Stimulated activated CD4-positive, alpha-beta T cell treated with anti-CD3 and anti-CD28 coated beads, Interleukin-2, amount 100 ng/mL, for 24 hours (primary cell): Measurements from ENCODE around the gene ACTR1A.
A peak's percentile ranks its signal among the peaks of the same experiment; 100 is the strongest.
"Not testable (repeated sequence)": the region's sequence is repeated elsewhere in the genome, so short reads cannot be mapped to it uniquely, and the experiment has no call there.

Experiments used
- DNase-seq, 2 donors: peaks; one replicate each; pipeline ENCODE4 v3.0.0-alpha.2; 2020

Gene ACTR1A

DNA sequence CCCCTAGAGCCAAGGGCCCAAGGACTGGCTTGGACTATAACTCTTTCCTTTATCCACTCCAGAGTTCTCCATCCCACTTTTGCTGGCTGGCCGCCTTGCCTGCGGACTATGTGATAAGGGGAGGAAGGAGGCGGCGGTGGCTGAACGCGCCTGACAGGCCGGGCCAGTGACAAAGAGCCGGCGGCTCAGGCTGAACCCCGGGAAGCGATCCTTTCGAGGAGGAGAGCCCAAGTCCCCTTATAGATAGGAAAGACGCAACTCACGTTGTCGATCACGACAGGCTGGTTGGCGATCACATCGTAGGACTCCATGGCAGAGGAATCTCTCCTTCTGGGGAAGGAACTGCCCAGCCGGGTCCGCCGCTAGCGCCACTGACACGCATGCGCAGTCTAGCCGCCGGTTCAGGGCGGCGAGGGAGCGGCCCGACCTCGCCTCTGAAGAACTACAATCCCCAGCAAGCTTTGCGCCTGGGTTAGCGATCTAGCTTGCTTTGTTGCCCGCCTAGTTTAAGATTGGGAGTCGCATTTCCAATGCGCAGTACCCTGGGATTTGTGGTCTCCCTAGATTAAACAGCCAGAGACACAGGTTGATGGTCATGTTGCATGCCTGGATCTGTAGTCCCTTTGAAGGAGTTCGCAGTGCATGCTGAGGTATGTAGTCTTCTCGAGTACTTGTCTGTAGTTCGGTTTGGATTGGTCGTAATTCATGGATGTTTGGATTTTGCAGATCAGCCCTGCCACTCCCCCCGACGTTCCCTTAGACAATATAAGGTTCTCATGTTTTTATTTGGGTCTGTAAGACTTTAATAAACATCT lies at the start of gene ACTR1A:
TSS of gene ACTR1A (minus strand) at position 376 of the 815 bp plus-strand sequence. CDS start at position 311, 65 bp downstream.
- peak; percentile 93 to 94 for DNase-seq

DNA sequence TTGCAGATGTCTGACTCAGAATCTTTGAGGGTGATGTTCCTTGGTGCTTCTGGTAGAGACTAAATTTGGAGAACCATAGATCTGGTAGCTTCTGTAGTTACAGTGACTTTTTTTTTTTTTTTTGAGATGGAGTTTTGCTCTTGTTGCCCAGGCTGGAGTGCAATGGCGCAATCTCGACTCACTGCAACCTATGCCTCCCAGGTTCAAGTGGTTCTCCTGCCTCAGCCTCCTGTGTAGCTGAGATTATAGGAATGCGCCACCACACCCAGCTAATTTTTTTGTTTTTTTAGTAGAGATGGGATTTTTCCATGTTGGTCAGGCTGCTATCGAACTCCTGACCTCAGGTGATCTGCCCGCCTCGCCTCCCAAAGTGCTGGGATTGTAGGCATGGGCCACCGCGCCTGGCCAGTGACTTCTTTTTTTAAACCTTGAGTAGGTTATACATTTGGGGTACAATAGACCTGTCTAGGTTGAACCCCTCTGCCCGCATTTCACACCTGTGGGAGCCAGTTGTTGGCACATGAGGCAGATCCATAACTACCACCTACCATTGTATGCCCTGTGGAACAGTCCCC lies 48.2 kb upstream of the ACTR1A start:
- no peak for DNase-seq

DNA sequence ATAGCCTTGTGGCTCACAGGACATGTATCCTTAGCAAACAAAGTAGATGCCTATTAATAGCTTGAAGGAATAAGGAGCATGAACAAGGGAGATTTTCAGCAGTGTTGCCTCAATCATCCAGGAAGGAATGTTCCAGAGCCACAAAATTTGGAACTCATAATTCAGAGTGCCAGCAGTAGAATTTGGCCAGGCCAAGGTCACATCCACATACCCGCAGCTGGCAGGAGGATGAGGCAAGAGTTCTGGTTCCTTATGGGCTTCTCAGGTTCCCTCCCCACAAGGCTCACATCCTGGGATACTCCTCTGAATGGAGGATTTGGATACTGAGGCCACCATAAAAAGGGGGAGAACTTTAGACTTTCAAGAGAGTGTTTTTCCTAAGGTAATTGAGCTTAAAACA lies 47.0 kb upstream of the ACTR1A start:
- no peak for DNase-seq

DNA sequence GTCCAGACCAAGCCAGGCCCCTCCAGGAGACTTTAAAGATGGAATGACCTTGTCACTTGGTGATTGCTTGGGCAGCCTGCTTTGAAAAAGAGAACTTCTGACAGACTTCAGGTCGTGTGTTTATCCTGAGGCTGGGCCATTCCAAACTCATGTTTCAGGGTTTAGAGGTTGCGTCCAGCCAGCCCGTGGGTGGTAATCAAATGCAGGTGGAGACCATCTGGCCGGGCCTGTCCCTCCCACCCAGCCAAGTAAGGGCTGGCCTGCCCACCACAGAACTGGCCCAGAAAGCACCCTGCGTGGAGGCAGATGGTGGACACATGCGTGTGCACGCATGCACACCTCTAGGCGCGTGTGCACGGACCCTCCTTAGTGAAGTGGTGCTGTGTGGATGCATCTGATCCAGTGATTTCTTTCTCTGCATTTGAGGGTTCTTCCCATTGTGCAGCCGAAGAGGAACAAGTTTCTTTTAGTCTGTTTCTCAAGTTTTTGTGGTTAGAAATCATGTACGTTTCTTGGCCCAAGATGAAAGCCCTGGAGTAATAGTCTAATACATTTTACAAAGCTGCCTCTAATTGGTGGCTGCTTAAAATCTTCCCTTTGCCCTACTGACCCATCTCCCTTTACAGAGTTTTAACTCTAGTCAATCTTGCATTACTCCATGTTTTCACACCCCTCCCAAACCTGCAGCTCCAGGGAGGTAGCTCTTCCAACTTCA lies 44.3 kb upstream of the ACTR1A start:
- no peak for DNase-seq

DNA sequence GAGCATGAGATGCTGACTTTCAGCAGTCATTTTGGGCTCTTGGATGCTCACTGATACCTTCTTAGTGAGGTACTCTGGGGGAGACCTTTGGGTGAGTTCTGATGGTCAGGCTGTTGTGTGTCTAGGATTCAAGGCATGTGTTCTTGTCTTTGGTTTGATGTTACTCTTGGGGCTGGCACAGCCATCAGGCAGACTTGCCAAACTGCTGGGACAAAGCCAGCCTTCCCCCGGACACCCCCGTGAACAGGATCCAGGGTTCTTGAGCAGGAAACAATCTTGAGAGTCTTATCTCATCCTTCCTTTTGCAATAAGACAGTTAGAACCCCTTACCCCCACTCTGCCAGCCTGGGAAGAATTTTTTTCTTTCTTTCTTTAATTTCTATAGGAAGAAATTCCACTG lies 43.5 kb upstream of the ACTR1A start:
- no peak for DNase-seq

DNA sequence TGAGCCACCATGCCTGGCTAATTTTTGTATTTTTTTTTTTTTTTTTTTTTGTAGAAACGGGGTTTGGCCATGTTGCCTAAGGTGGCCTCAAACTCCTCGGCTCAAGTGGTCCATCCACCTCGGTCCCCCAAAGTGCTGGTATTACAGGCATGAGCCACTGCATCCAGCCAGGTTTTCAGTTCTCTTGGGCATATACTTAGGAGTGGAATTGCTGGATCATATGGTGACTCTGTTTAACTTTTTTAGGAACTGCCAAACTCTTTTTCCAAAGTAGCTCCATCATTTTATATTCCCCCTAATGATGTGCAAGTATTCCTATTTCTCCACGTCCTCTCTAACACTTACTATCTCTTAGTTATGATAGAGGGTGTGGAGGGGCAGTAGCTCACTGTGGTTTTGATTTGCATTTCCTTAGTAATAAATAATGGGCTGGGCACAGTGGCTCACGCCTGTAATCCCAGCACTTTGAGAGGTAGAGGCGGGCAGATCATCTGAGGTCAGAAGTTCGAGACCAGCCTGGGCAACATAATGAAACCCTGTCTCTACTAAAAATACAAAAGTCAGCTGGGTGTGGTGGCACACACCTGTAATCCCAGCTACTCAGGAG lies 42.9 kb upstream of the ACTR1A start:
- DNase-seq, result no peak

DNA sequence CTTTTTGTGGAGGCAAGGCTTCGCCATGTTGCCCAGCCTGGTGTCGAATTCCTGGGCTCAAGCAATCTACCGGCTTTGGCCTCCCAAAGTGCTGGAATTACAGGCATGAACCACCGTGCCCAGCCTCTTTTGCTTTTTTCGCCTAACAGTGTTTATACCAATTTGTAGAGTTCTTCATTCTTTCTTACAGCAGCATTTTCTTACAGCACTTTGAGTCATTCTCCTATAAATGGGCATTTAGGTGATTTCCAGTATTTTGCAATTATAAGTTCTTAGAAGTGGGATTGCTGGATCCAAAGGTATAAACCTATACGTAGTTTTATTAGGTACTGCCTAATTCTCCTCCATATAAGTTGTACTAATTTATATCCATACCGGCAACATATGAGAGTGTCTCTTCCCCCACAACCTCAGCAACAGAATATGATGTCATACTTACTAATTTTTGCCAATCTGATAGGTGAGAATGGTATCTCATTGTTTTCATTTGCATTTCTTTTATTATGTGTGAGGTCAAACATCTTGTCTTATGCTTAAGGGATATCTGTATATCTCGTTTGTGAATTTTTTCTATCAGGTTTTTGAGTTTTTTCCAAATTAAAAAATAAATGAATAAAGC lies 40.4 kb upstream of the ACTR1A start:
- no peak for DNase-seq

DNA sequence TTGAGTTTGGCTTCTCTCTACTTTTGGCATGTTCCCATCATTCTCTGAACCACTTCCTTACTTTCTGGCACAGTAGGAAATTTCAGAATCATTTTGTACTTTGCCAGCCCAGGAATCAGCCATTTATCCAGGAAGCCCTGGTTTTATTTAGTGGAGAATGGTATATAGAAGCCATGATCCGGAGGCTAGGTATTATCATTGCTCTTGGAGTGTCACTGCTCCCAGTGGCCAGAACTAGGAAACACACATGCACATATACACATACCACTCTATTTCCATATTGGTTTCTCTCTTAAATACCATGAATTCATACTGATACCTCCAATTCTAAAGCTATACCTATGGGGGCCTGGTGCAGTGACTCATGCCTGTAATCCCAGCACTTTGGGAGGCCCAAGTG lies 37.5 kb upstream of the ACTR1A start:
- DNase-seq, result no peak

DNA sequence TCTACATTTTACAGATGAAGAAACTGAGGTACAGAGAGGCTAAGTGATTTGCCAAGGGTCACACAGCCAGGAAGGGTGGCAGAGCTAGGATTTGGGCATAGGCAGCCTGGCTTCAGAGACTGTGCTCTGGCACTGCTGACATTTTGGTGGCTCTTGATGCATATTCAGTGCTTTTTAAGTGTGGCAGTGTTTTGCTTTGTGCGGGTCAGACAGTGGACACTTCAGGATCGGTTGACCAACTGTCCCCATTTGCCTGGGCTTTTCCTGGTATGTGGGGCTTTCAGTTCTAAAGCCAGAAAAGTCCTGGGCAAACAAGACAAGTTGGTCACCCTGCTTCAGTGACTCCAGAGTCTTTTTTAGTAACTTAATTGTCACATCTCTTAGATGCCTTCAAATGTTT lies 36.3 kb upstream of the ACTR1A start:
- no peak for DNase-seq

DNA sequence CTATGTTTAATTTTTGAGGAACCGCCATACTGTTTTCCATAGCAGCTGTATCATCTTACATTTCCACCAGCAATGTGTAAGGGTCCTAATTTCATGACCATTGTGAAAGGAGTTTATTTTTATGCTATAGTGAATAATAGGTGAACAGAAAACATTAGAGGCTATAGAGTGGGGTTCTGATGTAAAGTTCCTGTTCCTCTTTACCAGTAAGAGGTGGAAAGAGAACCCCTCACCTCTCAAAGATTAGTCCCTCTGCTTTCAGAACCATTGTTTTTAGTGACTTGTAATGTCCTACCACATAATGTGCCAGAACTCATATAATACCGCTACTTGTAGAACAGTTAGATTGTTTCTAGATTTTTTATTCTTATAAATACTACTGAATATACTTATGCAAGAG lies 35.4 kb upstream of the ACTR1A start:
- no peak for DNase-seq

DNA sequence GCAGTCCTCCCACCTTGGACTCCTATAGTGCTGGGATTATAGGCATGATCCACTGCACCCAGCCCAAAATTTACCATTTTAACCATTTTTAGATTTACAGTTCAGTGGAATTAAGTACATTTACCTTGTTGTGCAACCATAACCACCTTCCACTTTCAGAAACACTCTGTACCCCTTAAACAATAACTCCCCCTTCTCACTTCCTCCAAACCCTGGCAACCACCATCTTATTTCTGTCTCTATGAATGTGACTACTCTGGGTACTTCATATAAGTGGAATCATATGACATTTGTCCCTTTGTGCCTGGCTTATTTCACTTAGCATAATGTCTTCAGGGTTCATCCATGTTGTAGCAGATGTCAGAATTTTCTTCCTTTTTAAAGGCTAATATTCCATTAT lies 34.9 kb upstream of the ACTR1A start:
- DNase-seq, result no peak

DNA sequence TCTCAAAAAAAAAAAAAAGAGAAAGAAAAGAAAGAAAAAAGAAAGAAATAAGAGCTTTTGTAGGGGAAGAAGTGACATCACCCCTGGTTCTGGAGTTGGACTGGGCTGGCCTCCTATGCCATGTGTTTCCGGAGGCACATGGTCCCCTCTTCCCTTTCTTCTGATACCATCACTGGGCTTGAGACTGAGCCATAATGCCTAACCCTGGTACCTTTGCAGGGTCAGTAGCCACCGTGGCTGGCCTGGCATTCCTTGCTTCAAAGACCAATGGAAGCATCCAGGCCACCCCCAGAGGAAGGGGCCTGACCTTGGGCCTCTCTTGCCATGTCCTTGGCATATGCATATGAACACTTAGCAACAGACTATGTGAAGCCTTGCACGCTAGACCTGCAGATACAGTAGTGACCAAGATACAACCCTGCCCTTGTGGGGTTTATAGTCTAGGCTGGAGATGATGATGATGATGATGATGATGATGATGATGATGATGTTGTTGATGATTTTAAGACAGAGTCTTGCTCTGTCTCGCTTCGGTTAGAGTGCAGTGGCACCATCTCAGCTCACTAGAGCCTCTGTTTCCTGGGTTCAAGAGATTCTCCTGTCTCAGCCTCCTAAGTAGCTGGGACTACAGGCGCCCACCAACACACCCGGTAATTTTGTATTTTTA lies 33.1 kb upstream of the ACTR1A start:
- no peak for DNase-seq

DNA sequence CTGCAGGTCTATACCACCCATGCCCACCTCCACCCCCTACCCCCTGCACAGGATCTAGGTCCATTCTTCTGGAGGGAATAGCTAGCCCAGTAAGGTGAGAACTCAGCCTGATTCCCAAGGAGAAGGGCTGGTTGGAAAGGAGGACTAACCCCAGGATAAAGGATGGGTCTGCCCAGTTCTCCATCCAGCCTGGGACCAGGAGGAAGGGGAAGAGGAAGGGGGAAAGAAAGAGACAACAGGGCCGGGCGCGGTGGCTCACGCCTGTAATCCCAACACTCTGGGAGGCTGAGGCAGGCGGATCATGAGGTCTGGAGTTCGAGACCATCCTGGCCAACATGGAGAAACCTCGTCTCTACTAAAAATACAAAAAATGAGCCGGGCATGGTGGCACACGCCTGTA lies 32.5 kb upstream of the ACTR1A start:
- not testable (repeated sequence) for DNase-seq

DNA sequence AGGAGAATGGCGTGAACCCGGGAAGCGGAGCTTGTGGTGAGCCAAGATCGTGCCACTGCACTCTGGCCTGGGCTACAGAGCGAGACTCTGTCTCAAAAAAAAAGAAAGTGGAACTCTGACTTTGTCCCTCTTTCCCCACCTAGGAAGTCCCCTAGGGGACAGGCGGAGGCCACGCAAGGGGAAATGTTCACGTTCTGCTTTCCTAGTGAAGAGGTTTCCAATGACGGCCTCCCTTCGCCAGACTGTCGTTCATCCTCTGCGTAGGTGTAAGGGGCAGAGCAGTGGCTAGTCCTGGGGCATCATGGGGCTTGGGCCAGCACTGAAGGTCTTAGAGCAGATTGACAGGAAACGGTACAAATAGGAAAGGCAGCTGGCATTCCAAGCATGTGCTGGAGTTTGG lies 31.8 kb upstream of the ACTR1A start:
- no peak for DNase-seq

DNA sequence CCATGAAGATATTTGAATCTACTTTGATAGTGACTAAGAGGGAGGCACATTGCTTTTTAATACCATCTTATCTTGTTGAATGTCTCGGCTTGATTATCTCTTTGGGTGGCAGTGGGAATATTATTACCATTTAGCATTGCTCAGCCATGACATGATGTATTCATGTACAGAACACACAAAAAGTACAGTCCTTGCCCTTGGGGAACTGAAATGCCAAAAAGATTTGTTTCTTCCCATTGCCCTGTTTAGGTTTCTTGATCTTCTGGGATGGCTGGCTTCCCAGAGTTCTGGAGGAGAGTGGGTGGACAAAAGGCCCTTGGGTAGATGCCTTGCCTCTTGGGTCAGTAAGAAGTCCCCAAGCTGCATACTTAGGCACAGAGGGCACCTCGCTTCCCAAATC lies 25.0 kb upstream of the ACTR1A start:
- no peak for DNase-seq

DNA sequence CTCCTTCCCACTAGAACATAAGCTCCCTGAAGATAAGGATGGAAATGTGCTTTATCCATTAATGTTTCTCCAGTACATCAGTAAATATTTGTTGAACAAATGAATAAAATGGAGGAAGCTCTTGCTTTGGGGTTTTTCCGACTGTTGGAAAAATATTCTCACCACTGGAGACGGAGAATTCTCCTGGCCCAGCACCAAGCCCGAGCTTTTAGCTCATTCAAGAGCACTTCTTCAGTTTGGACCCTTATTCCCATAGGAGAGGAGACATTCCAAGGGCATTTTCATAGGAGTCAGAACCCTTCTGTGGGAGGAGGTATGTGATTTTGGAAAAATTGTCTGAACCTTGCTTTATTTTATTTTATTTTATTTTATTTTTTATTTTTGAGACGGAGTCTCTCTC lies 22.2 kb upstream of the ACTR1A start:
- no peak for DNase-seq

DNA sequence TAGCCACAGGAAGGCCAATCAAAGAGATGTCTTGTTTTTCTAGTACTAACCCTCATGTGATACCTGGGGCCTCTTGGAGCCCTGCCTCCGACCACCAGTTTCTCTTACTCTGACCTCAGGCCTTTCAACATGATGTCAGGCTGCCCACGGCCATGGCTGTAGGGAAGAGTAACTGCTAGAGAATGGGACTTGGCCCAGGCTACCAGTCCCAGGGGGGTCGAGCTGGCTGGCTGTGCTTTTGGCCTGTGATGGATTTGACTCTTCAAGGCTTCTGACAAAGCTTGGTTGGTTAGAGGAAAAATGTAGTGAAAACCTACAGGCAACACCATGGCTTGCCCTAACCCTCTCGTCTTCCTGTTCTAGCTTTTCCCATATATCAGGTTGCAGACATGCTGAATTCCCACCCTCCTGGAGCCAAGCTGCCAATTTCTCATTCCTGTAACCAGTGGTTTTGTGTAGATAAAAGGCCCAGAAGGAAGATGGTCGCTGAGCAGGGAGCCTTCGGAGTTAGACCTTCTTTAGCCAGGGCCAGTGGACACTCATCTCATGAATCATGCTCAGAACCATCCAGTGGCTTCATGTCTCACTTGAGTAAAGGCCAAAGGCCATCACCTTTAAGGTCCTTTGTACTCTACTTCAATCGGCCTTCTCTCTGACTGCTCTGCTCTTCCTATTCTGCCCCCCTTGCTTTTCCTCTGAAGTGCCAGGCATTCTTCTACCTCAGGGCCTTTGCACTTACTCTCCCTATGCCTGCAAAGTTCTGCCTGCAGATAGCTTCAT lies 20.9 kb upstream of the ACTR1A start:
- no peak for DNase-seq

DNA sequence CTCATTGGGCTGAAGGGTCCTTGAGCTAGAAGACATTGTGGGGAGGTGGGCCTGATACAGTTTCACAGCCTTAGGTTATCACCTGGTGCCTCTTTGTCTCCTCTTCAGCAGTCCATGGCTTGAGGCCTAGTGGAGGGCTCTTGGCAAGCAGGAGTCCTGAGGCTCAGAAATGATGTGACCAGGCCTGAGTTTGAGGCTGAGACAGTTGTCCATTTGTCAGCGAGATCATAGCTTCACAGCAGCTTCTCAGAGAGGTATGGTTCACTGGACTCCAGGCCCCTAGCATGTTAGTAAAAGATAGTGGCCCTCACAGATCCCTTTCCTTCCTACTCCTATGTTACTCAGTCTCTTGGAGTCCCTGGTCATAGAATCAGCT lies 20.4 kb upstream of the ACTR1A start:
- DNase-seq, result no peak

DNA sequence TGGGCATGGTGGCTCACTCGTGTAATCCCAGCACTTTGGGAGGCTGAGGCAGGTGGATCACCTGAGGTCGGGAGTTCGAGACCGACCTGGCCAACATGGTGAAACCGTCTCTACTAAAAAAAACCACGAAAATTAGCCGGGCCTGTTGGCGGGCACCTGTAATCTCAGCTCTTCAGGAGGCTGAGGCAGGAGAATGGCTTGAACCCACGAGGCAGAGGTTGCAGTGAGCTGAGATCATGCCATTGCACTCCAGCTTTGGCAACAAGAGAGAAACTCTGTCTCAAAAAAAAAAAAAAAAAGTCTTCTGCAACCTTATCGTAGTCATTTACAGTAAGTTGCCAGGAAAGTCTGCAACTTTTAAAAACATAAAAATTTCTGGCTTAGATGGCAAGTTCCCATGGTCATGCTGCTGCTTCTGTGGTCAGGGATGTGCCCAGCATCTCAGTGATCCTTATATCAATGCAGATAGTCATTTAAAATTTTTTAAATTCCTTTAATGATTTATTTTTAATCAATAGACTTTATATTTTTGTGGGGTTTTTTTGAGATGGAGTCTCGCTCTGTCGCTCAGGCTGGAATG lies 16.8 kb upstream of the ACTR1A start:
- DNase-seq, result no peak

DNA sequence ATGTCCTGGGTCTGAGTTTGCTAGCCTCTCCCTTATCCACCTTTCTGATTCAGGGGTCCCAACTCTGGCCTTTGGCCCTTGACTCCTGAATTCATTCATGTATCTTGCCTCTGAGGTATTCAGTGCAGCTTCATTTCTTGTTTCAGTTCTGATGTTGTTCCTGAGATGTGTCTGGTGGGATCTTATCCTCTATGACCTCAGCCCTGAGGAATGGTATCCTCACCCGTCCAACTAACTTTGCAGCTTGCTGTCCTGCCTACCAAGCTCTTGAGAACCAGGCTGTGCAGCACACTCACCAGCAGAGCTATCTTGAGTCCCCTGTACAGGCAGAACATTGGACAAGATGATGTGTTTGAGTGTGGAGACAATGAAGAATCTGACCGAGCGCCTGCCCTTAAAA lies 15.0 kb upstream of the ACTR1A start:
- DNase-seq, result no peak

DNA sequence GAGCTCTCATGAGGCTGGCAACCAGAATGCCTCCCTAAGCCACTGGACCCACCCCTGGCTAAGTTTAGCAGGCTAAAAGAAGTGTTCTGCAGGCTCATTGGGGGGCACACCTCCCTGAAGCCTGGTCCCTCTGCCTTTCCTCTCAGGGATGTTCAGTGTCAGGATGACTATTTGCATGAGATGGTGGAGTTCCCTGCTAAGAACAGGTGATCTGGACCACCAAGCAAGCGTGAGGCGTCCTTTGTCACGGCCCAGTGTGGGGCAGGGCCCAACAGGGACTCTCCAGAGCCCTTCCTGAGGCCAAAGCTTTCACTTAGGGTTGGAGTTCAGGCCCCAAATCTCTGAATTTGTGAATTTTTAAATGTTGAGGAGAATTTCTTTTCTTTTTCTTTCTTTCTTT lies 13.2 kb upstream of the ACTR1A start:
- DNase-seq, result no peak
